SK-N-SH treated with all-trans-retinoic acid at 6 μM for 48 hours (cell line): ENCODE measurements around the gene UBASH3B.

ENCODE experiments used
- ATAC-seq: fragments of 200-7000 bp; cut with Tn5 transposase; 3 replicates; pipeline ENCODE4 v1.9.1; 2020; ENCODE audit warnings: mild to moderate bottlenecking, moderate library complexity
- ARNTL ChIP-seq: fragments of 450-650 bp; formaldehyde crosslinking; IDR thresholded peaks from 2 replicates; pipeline ENCODE4 v1.5.0; 2020; ENCODE audit warnings: low read depth, mild to moderate bottlenecking, moderate library complexity, borderline replicate concordance
- BACH2 ChIP-seq: fragments of 250-450 bp; sonication (Bioruptor Pico); IDR thresholded peaks from 2 replicates; pipeline ENCODE4 v1.9.0; 2021; ENCODE audit warnings: mild to moderate bottlenecking, borderline replicate concordance
- CSDC2 ChIP-seq: fragments of 250-450 bp; sonication (Bioruptor Pico); IDR thresholded peaks from 2 replicates; pipeline ENCODE4 v1.5.0; 2020; ENCODE audit warnings: mild to moderate bottlenecking, moderate library complexity
- CSRNP3 ChIP-seq: fragments of 250-450 bp; sonication (Bioruptor Pico); IDR thresholded peaks from 2 replicates; pipeline ENCODE4 v1.5.1; 2021; ENCODE audit warnings: mild to moderate bottlenecking, moderate library complexity
- ESRRG ChIP-seq: fragments of 250-450 bp; sonication (Bioruptor Pico); IDR thresholded peaks from 2 replicates; pipeline ENCODE4 v1.6.1; 2021; ENCODE audit warnings: mild to moderate bottlenecking
- ISL1 ChIP-seq: fragments of 250-450 bp; sonication (Bioruptor Pico); IDR thresholded peaks from 2 replicates; pipeline ENCODE4 v2.1.2; 2022; ENCODE audit warnings: mild to moderate bottlenecking, moderate library complexity
- OSR1 ChIP-seq: fragments of 250-450 bp; sonication (Bioruptor Pico); IDR thresholded peaks from 2 replicates; pipeline ENCODE4 v1.8.0; 2022; ENCODE audit warnings: moderate library complexity, mild to moderate bottlenecking, inconsistent platforms
- PATZ1 ChIP-seq: fragments of 250-450 bp; sonication (Bioruptor Pico); IDR thresholded peaks from 2 replicates; pipeline ENCODE4 v1.8.0; 2020; ENCODE audit warnings: mild to moderate bottlenecking, moderate library complexity, borderline replicate concordance
- POU6F1 ChIP-seq: fragments of 250-450 bp; sonication (Bioruptor Pico); IDR thresholded peaks from 2 replicates; pipeline ENCODE4 v1.8.0; 2021; ENCODE audit warnings: low read depth, mild to moderate bottlenecking, moderate library complexity, borderline replicate concordance
- PPARA ChIP-seq: fragments of 250-450 bp; sonication (Bioruptor Pico); IDR thresholded peaks from 2 replicates; pipeline ENCODE4 v1.5.0; 2020; ENCODE audit warnings: mild to moderate bottlenecking, borderline replicate concordance
- RARB ChIP-seq: fragments of 250-450 bp; sonication (Bioruptor Pico); IDR thresholded peaks from 2 replicates; pipeline ENCODE4 v1.8.0; 2021; ENCODE audit warnings: mild to moderate bottlenecking, moderate library complexity
- SNAI2 ChIP-seq: fragments of 250-450 bp; sonication (Bioruptor Pico); IDR thresholded peaks from 2 replicates; pipeline ENCODE4 v1.5.0; 2020; ENCODE audit warnings: mild to moderate bottlenecking, moderate library complexity
- TCF4 ChIP-seq: fragments of 250-450 bp; sonication (Bioruptor Pico); IDR thresholded peaks from 2 replicates; pipeline ENCODE4 v1.8.0; 2021; ENCODE audit warnings: mild to moderate bottlenecking, moderate library complexity, borderline replicate concordance
- TOX ChIP-seq: fragments of 250-450 bp; sonication (Bioruptor Pico); IDR thresholded peaks from 2 replicates; pipeline ENCODE4 v1.8.0; 2021; ENCODE audit warnings: mild to moderate bottlenecking, moderate library complexity, borderline replicate concordance
- ZC3H10 ChIP-seq: fragments of 250-450 bp; sonication (Bioruptor Pico); IDR thresholded peaks from 2 replicates; pipeline ENCODE4 v1.5.1; 2021; ENCODE audit warnings: mild to moderate bottlenecking, moderate library complexity
- ZFP3 ChIP-seq: fragments of 250-450 bp; sonication (Bioruptor Pico); IDR thresholded peaks from 2 replicates; pipeline ENCODE4 v1.5.0; 2020; ENCODE audit warnings: mild to moderate bottlenecking, moderate library complexity
- ZFP30 ChIP-seq: fragments of 450-650 bp; formaldehyde crosslinking; IDR thresholded peaks from 2 replicates; pipeline ENCODE4 v1.5.0; 2022; ENCODE audit warnings: mild to moderate bottlenecking, moderate library complexity
- ZNF565 ChIP-seq: fragments of 450-650 bp; formaldehyde crosslinking; conservative IDR thresholded peaks from 2 replicates; pipeline ENCODE4 v1.5.0; 2020; ENCODE audit warnings: low read depth, mild to moderate bottlenecking, moderate library complexity
- ZNF70 ChIP-seq: fragments of 450-650 bp; formaldehyde crosslinking; IDR thresholded peaks from 2 replicates; pipeline ENCODE4 v1.5.0; 2020; ENCODE audit warnings: mild to moderate bottlenecking, moderate library complexity
- ZNF8 ChIP-seq: fragments of 450-650 bp; formaldehyde crosslinking; IDR thresholded peaks from 2 replicates; pipeline ENCODE4 v1.5.0; 2020; ENCODE audit warnings: mild to moderate bottlenecking, moderate library complexity
- TF ChIP-seq, protein P1 (sequence below): fragments of 250-450 bp; sonication (Bioruptor Pico); IDR thresholded peaks from 2 replicates; pipeline ENCODE4 v1.5.1; 2020; ENCODE audit warnings: low read depth, mild to moderate bottlenecking, moderate library complexity
- TF ChIP-seq, protein P2 (sequence below): fragments of 250-450 bp; sonication (Bioruptor Pico); IDR thresholded peaks from 2 replicates; pipeline ENCODE4 v1.5.0; 2020; ENCODE audit warnings: mild to moderate bottlenecking, moderate library complexity

The UBASH3B gene

DNA sequence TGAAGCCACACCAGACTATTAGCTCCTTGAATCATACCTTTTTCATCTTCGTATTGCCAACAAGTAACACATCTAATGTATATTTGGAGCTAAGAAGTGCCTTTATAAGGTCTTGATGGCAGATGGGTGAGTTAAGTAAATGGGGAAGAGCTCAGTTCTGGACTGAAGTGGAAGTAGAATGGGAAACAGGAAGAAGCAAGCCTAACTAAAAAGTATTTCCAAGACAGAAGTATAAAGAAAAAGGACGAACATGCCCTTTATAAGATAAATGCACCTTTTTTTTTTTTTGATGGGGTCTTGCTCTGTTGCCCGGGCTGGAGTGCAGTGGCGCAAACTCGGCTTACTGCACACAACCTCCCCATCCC, 197.3 kb downstream of the UBASH3B start:
- ATAC-seq, result no peak
- TF ChIP-seq, protein P1, sequence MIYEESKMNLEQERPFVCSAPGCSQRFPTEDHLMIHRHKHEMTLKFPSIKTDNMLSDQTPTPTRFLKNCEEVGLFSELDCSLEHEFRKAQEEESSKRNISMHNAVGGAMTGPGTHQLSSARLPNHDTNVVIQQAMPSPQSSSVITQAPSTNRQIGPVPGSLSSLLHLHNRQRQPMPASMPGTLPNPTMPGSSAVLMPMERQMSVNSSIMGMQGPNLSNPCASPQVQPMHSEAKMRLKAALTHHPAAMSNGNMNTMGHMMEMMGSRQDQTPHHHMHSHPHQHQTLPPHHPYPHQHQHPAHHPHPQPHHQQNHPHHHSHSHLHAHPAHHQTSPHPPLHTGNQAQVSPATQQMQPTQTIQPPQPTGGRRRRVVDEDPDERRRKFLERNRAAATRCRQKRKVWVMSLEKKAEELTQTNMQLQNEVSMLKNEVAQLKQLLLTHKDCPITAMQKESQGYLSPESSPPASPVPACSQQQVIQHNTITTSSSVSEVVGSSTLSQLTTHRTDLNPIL, result no peak
- TF ChIP-seq ISL1 (CRISPR knock-in tag) (no peak), ZNF565 (CRISPR knock-in tag) (no peak), BACH2 (CRISPR knock-in tag) (no peak), OSR1 (no peak), TCF4 (CRISPR knock-in tag) (no peak), POU6F1 (no peak), ZNF70 (no peak), SNAI2 (CRISPR knock-in tag) (no peak), ZFP30 (no peak), CSRNP3 (CRISPR knock-in tag) (no peak), CSDC2 (no peak), ESRRG (no peak), ZNF8 (CRISPR knock-in tag) (no peak), TOX (CRISPR knock-in tag) (no peak), ZC3H10 (CRISPR knock-in tag) (no peak), RARB (CRISPR knock-in tag) (no peak), ZFP3 (no peak), ARNTL (no peak)
- TF ChIP-seq, protein P2, sequence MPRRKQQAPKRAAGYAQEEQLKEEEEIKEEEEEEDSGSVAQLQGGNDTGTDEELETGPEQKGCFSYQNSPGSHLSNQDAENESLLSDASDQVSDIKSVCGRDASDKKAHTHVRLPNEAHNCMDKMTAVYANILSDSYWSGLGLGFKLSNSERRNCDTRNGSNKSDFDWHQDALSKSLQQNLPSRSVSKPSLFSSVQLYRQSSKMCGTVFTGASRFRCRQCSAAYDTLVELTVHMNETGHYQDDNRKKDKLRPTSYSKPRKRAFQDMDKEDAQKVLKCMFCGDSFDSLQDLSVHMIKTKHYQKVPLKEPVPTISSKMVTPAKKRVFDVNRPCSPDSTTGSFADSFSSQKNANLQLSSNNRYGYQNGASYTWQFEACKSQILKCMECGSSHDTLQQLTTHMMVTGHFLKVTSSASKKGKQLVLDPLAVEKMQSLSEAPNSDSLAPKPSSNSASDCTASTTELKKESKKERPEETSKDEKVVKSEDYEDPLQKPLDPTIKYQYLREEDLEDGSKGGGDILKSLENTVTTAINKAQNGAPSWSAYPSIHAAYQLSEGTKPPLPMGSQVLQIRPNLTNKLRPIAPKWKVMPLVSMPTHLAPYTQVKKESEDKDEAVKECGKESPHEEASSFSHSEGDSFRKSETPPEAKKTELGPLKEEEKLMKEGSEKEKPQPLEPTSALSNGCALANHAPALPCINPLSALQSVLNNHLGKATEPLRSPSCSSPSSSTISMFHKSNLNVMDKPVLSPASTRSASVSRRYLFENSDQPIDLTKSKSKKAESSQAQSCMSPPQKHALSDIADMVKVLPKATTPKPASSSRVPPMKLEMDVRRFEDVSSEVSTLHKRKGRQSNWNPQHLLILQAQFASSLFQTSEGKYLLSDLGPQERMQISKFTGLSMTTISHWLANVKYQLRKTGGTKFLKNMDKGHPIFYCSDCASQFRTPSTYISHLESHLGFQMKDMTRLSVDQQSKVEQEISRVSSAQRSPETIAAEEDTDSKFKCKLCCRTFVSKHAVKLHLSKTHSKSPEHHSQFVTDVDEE, result no peak

DNA sequence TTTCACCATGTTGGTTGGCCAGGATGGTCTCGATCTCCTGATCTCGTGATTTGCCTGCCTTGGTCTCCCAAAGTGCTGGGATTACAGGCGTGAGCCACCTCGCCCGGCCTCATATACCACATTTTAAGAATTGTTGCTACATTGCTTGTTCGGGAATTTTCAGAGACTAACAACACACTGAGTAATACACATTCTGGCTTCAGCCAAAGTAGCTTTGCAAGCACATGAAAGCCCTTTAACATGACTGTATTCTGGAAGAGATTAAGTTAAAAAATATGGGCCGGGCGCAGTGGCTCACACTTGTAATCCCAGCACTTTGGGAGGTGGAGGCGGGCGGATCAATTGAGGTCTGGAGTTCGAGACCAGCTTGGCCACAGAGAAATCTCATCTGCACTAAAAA, 197.7 kb downstream of the UBASH3B start:
- no peak for ATAC-seq

DNA sequence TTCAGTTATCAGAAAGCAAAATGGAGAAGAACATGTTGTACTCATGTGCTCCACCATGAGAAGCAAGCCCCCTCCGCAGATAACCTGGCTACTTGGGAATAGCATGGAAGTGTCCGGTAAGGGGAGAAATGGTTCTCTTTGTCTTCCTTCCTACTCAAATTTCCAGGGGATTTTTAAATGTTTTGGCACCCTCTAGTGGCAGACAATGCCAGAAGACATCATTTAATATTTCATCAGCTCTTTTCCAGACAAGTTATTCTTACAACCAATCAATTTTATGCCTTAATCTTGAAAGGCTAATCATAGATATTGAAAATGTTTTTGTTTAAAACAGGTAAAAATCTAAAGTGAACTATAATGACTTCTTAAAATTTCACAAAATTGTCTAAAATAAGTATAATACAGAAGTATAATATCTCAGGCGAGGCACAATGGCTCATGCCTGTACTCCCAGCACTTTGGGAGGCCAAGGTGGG, 198.5 kb downstream of the UBASH3B start:
- TF ChIP-seq, protein P2, result no peak
- TF ChIP-seq PPARA (CRISPR knock-in tag), result no peak
- no peak for TF ChIP-seq PATZ1 (CRISPR knock-in tag)
- no peak for TF ChIP-seq TOX (CRISPR knock-in tag)
- no peak for TF ChIP-seq SNAI2 (CRISPR knock-in tag)
- TF ChIP-seq ISL1 (CRISPR knock-in tag), result no peak
- no peak for TF ChIP-seq OSR1
- TF ChIP-seq ESRRG, result no peak
- peak; percentile 71 for ATAC-seq

More for the DNA sequence above, 197.7 kb downstream of the UBASH3B start:
- TF ChIP-seq CSDC2, result no peak
- TF ChIP-seq ZFP30, result no peak
- no peak for TF ChIP-seq RARB (CRISPR knock-in tag)
- TF ChIP-seq ARNTL, result no peak
- TF ChIP-seq, all 23 proteins: peak for 0
